SW 1271 (cell line): ENCODE measurements around the gene SH3BP2.

Experiments used
- DNase-seq, 2 experiments: peaks; one replicate each; lab custom pipeline; 2025; lab: John Stamatoyannopoulos, UW

SH3BP2 gene

GRCh38 chr4:2803624-2804448 lies 11.0 kb downstream of the SH3BP2 start:
- DNase-seq, result peak in 1 of 2 experiments; percentile 10

GRCh38 chr4:2804449-2804972 lies 11.6 kb downstream of the SH3BP2 start:
- DNase-seq, result no peak

DNA sequence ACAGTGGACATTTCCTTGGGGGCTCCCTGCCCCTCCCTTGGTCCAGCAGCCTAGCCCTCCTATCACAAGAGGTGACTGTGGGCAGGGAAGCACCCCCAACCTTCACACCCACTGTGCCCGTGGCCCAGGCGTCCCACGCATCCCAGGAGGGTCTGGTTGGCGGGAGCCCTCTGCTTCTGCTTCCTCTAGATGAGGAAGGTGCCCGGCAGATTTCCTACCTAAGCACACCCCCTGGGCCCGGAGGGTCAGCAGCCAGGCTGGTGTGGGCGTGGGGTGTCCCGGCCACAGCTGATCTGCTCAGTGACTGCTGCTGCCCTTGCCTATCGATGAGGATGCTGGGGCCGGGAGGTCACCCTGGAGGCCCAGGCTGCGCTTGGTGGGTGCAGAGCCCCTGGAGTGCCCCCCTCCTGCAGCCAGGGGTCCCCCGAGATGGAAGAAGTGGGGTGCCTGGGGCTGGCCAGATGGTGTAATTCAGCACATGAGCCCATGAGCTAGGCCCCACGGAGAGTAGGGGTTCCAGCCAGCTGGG lies 12.2 kb downstream of the SH3BP2 start:
- no peak for DNase-seq

DNA sequence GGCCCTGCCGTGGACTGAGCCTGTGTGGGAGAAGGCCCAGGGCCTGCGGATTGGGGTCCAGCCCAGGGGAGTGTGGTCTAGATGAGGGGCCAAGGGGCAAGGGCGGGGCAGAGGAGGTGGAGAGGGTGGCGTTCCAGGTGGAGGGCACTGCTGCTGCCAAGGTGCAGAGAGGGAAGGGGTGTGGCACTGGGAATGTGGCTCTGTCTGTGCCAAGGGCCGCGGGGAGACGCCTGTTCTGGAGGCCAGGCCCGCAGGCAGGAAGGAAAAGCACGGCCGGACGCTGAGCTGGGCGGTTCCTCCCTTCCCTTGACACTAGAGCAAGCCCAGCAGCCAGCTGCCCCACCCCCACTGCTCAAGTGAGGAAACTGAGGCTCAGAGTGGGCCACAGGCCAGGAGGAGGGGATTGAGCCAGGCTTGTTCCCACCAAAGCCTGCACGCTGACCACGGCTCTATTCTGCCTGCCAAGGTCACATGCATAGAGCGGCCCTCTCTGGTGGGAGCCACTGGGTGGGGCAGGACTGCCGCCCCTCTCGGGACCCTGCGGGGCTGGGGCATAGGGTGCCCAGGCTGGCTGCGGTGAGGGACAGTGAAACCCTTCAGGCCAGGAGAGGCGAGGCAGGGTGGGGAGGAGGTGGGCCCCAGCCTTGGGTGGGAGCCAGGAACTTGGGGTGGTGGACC lies 13.0 kb downstream of the SH3BP2 start:
- DNase-seq, result no peak

- DNase-seq, result no peak
Measured at GRCh38 chr4:2806390-2807355, 13.8 kb downstream of the SH3BP2 start.

DNA sequence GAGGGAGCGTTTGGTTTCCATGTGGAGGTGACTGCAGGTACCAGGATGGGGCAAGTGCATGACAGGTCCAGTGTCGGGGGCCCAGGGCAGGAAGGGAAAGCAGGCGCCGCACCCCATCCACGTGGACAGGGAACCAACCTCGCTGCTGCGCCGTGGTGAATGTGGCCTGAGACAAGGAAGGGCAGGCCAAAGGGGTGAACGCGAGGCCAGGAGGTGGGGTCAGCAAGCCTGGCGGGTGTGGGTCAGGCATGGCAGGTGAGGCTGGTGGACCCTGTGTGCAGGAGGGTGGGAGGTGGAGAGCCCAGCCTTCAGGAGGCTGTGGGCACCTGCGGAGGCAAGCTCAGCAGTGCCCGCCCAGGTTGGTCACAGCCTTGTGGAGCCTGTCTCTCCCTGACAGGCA lies 14.7 kb downstream of the SH3BP2 start:
- DNase-seq, result no peak

DNA sequence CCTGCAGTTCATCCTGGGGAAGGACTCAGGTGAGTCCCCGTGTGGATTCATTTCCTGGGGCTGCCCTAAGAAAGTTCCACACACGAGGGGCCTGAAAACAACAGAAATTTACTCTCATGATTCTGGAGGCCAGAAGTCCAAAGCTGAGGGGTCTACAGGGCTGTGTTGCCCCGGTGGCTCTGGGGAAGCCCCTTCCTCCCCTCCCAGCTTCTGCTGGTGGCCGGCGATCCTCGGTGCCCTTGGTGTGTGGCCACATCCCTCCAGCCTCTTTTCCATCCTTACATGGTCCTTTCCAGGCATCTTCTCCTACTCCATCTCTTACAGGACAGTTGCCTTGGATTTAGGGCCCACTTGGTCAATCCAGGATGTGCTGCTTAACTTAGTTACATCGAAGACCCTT lies 15.1 kb downstream of the SH3BP2 start:
- DNase-seq, result no peak

DNA sequence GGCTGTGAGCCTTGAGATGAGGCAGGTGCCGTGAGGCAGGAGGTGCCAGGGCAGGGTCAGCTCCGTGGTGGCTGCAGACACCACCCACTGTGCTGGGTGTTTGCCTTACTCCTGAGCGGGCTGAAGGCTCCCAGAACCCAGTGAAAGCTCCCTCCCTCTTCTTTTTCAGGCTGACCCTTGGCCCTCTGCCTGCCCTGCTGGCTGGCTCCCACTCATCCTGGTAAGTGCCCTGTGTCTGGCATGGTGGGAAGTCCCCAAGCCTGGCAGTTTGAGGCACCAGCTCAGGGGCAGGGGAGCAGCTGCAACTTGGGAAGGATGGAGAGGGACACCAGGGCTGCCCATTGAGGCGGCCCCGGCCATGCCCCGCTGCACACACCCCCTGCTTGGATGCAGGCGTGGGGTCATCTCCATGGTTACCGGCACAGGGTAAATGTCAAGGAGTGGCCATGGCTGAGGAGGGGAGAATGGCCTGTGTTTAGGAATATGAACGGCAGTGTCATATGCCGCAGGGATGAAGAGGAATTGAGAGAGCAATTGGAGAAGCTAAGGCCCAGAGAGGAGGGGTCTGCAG lies 16.8 kb downstream of the SH3BP2 start:
- no peak for DNase-seq

- DNase-seq, result no peak
Measured at GRCh38 chr4:2810388-2810787, 17.5 kb downstream of the SH3BP2 start.

DNA sequence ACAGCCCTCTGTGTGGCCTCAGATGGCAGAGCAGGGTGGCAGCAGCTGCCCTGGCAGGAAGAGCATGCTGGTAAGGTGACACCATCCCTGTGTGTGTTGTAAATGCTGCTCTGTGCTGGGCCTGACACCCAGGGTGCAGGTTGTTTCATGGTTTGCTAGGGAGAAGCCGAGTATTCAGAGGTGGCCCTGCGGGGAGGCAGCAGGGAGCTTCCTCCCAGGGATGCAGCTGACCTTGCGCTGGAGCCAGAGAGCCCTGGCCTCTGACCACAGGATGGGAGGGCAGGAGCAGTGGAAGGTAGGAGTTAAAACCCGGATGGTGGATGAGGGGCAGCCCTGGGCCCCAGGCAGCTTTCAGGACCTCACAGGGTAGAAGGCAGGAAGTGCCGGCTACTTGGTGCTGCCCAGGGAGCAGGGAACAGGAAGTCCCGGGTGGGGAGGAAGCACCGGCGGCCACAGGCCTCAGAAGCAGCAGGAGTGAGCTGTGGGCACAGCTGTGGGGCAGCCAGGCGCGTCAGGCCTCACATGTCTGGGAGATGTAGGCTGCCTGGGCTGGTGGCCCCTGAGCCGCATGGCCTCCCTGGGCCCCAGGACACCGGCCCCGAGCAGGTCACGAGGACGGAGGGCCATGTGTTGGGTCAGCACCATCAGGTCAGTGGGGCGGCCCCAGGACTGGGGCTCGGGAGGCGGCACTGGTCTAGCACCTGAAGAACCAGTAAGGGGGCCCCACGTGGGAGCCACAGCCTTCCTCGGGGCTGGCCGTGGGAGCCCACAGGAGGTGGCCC lies 19.1 kb downstream of the SH3BP2 start:
- peak in 1 of 2 experiments; percentile 27 for DNase-seq

DNA sequence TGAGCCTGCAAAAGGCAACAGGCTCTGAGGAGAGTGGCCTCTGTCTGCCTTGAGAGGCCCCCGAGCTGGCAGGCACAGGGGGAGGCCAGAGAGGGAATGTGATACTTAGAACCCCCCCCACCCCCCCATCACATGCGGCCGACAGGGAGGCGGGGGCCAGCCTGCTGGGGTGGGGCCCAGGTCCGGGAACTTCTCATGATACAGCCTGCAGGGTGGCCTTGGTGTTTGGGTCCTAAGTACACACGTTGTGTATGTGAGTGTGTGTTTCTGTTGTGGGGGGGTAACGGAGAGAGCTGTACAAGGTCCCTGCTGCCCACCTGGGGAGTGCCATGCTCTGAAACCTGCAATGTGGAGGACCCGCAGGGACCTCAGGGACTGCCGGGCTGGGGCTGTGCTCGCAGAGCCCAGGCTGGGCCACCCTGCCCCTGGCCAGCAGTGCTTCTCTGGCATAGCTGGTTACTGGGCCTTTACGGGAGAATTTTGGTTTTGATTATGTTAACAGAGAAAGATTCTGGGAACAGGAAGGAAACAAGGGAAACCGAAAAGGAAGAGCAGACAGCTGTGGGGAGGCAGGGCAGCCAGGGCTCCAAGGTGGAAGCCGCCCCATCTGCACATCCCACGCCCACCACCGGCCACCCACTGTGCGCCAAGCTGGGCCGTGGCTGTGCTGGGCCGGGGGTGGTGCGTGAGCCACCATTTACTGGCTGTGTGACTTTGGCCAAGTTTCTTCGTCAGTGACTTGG lies 19.9 kb downstream of the SH3BP2 start:
- DNase-seq, result no peak

GRCh38 chr4:2813446-2814405 lies 20.8 kb downstream of the SH3BP2 start:
- DNase-seq, result no peak

DNA sequence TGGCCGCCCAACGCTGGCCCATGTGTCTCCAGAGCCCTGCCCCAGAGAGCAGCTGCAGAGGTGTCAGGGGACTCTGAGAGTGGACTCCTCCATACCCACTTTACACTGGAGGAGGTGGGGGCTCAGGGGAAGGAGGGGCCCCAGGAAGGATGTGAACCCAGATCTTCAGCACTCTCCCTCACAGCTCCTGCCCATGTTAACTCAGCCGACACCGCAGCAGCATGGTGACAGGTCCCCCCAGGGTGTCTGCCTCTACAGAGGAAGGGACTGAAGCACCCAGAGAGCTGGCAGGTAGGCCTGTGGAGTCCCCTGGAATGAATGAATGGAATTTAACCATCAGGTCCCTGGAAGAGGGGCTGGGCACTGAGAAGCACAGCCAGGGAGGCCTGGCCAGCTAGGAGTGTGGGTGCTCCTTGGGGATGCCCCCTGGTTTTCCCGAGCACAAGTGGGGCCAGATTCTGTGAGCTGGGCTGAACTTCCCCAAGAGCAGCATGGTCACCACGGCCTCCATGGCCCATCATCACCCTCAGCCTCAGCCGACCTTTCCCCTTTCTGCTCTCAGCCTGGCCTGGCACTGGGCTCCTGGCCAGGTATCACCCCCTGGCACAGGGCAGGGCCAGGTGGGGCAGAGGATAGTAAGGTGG lies 21.9 kb downstream of the SH3BP2 start:
- DNase-seq, result no peak

DNA sequence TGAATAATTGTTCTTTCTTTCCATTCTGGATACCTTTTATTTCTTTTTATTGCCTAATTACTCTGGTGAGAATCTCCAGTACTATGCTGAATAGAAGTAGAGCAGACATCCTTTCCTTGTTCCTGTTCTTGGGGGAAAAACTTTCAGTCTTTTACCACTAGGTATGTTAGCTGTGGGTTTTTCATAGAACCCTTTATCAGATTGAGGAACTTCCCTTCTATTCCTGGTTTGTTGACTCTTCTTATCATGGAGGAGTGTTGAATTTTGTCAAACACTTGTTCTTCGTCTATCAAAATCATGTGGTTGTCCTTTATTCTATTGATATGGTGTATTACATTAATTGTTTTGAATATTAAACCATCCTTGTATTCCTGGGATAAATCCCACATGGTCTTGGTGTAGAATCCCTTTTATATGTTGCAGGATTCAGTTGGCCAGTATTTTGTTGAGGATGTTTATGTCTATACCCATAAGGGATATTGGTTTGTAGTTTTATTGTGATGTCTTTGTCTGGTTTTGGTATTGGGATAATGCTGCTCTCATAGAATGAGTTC lies 23.6 kb downstream of the SH3BP2 start:
- no peak for DNase-seq

GRCh38 chr4:2817137-2817536 lies 24.3 kb downstream of the SH3BP2 start:
- no peak for DNase-seq

- DNase-seq, result peak in 1 of 2 experiments; percentile 13
Measured at GRCh38 chr4:2817701-2818350, 24.9 kb downstream of the SH3BP2 start.

DNA sequence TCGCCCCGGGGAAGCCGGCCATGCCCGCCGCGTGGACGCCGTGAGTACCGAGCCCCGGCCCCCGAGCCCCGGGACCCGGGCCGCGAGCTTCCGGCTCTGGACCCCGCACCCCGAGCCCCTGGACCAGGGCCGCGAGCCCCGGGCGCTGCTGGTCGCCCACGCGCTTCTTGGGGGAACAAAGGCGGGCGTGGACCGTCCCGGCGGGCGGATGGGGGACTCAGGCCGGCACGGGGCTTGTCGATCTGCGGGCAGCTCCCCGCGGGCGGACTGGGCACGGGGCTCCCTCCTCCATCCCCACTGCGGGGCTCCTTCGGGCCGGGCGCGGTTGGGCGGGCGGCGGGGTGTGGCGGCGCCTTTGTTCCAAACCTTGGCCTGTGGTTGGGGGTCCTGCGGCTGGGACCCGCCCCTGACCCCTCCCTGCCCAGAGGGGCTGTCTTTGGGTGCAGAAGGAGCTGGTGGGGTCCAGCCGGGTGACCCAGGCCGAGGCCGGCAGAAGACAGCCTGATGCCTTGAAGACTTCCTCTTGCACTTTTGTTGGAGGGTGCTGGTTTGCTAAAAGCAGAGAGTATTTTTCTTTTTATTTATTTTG lies 25.6 kb downstream of the SH3BP2 start:
- DNase-seq, result no peak
